Activated T-cell treated with anti-CD3 and anti-CD28 coated beads for 48 hours (primary cell): ENCODE measurements around the gene SPTY2D1.
"Not testable (repeated sequence)": the region's sequence is repeated elsewhere in the genome, so short reads cannot be mapped to it uniquely, and the experiment has no call there.

Source experiments
- DNase-seq: peaks from one replicate; pipeline ENCODE4 v3.0.0-alpha.2; 2020; ENCODE audit warnings: low read depth

SPTY2D1 gene

GRCh38 chr11:18634140-18635032, at the start of gene SPTY2D1:
Gene SPTY2D1 (minus strand): TSS chr11:18634342. CDS start chr11:18634257, 85 bp downstream.
- DNase-seq = peak; percentile 95

- DNase-seq = no peak
These were observed 48.3 kb upstream of the SPTY2D1 start for GRCh38 chr11:18682466-18682865.

- not testable (repeated sequence) for DNase-seq
These were observed 47.8 kb upstream of the SPTY2D1 start for GRCh38 chr11:18681949-18682348.

GRCh38 chr11:18677560-18677959, 43.4 kb upstream of the SPTY2D1 start:
- no peak for DNase-seq

GRCh38 chr11:18676803-18677202, 42.7 kb upstream of the SPTY2D1 start:
- DNase-seq = no peak

- not testable (repeated sequence) for DNase-seq
These were observed 38.1 kb upstream of the SPTY2D1 start for GRCh38 chr11:18672209-18672608.

- no peak for DNase-seq
These were observed 37.1 kb upstream of the SPTY2D1 start for GRCh38 chr11:18671246-18671645.

- no peak for DNase-seq
These were observed 35.6 kb upstream of the SPTY2D1 start for GRCh38 chr11:18669711-18670110.

GRCh38 chr11:18669219-18669596, 35.1 kb upstream of the SPTY2D1 start:
- no peak for DNase-seq

- DNase-seq = no peak
These were observed 34.0 kb upstream of the SPTY2D1 start for GRCh38 chr11:18668131-18668530.

- DNase-seq = not testable (repeated sequence)
These were observed 31.3 kb upstream of the SPTY2D1 start for GRCh38 chr11:18665353-18665872.

GRCh38 chr11:18657673-18658072, 23.5 kb upstream of the SPTY2D1 start:
- no peak for DNase-seq

GRCh38 chr11:18650859-18651557, 16.9 kb upstream of the SPTY2D1 start:
- no peak for DNase-seq

GRCh38 chr11:18650353-18650752, 16.2 kb upstream of the SPTY2D1 start:
- no peak for DNase-seq

- DNase-seq = not testable (repeated sequence)
These were observed 8.9 kb upstream of the SPTY2D1 start for GRCh38 chr11:18643034-18643433.

GRCh38 chr11:18641677-18642076, 7.5 kb upstream of the SPTY2D1 start:
- DNase-seq = no peak

- DNase-seq = peak; percentile 12
These were observed 644 bp downstream of the SPTY2D1 start for GRCh38 chr11:18633256-18634139.

GRCh38 chr11:18632841-18633240, 1.3 kb downstream of the SPTY2D1 start:
- DNase-seq = no peak

- no peak for DNase-seq
These were observed 10.0 kb downstream of the SPTY2D1 start for GRCh38 chr11:18624161-18624560.

- no peak for DNase-seq
These were observed 10.4 kb downstream of the SPTY2D1 start for GRCh38 chr11:18623707-18624106.

- DNase-seq = no peak
These were observed 15.7 kb downstream of the SPTY2D1 start for GRCh38 chr11:18618342-18619025.
